ENCODE data around the gene CDK17.

- TF ChIP-seq POLR2AphosphoS5 (IDR thresholded peaks at IDR 0.05; ENCODE audit: low read depth, low read length) (no peak), SIN3A (IDR thresholded peaks at IDR 0.05; ENCODE audit: borderline replicate concordance, insufficient read depth, low read length) (no peak), TAF1 (IDR thresholded peaks at IDR 0.05; ENCODE audit: borderline replicate concordance, insufficient read depth, low read length) (no peak), REST (IDR thresholded peaks at IDR 0.05; ENCODE audit: insufficient read depth in 1 of 2, low read depth in 2 of 2, low read length in 2 of 2) (no peak)
Measured at GRCh38 chr12:96311191-96311590, 89.0 kb downstream of the CDK17 start.
